Measurements from ENCODE around the gene PLA2G3. TPM values are rescaled to one million over a fixed set of nuclear protein-coding genes. Genes with fewer than 3 reads are reported as not detected.

The PLA2G3 gene
- polyA plus RNA-seq, 1 experiment, result 0.10 TPM

- TF ChIP-seq CTCF (IDR thresholded peaks at IDR 0.05; ENCODE audit: low read depth, low read length), result no peak
- Histone ChIP-seq H3K9me3 (ENCODE audit: control insufficient read depth, insufficient read depth, low read length) (no peaks in the 10 kb centered on the region; the same call in 1 of the 2 replicates), H3K27me3 (ENCODE audit: control insufficient read depth, insufficient read depth, low read length) (peaks cover 2% of the 10 kb centered on the region), H3K27ac (ENCODE audit: low read depth, low read length) (no peak overlapping the region), H3K4me3 (ENCODE audit: low read depth, low read length) (no peak overlapping the region)
- no peak for DNase-seq (ENCODE audit: low read depth, low spot score)
- CTCF ChIA-PET, result interaction anchor here (0.7 to 1.3 kb wide), 3 partner anchors 20 to 105 kb away, joined by 3 to 5 read pairs (median 5); partner anchors contain the start of gene SELENOM
- POLR2A ChIA-PET, result no interaction called here
These were observed 13.0 kb downstream of the PLA2G3 start for GRCh38 chr22:31127181-31127772.

- Histone ChIP-seq H3K4me3 (ENCODE audit: low read depth, low read length) (no peak overlapping the region), H3K27ac (ENCODE audit: low read depth, low read length) (no peak overlapping the region), H3K9me3 (ENCODE audit: control insufficient read depth, insufficient read depth, low read length) (no peaks in the 10 kb centered on the region; the same call in 1 of the 2 replicates), H3K27me3 (ENCODE audit: control insufficient read depth, insufficient read depth, low read length) (peaks cover 2% of the 10 kb centered on the region)
- ChIA-PET POLR2A (no interaction called here), CTCF (no interaction called here)
- no peak for TF ChIP-seq CTCF (IDR thresholded peaks at IDR 0.05; ENCODE audit: low read depth, low read length)
- DNase-seq (ENCODE audit: low read depth, low spot score), result no peak
These were observed 13.5 kb downstream of the PLA2G3 start for GRCh38 chr22:31126869-31127175.

DNA sequence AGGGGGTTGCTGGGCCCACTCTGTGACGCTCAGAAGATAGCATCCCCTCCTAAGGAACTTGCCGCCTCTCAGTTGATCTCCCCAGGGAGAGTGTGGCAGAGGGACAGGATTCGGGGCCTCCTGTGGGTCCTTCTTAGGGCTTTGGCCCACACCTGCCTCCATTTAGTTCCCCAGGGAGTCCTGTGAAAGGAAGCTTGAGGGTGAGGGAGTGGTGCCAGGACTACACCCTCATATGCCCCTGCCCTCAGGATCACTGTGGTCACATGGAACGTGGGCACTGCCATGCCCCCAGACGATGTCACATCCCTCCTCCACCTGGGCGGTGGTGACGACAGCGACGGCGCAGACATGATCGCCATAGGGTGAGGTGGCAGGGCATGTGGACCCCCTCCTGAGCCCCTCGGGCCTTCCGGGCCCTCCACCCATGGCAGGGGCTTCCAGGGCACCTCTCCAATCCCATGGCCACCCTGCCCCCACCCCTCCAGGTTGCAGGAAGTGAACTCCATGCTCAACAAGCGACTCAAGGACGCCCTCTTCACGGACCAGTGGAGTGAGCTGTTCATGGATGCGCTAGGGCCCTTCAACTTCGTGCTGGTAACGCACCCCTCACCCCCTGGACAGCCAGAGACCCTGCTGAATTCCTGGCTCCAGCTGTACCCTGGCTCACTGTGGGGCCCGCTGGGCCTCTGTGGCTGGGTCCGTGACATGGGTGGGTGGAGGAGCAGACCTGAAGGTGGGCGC lies 14.0 kb downstream of the PLA2G3 start:
- Histone ChIP-seq H3K27ac (ENCODE audit: low read depth, low read length) (no peak overlapping the region), H3K4me3 (ENCODE audit: low read depth, low read length) (no peak overlapping the region), H3K9me3 (ENCODE audit: control insufficient read depth, insufficient read depth, low read length) (no peaks in the 10 kb centered on the region; the same call in 1 of the 2 replicates), H3K27me3 (ENCODE audit: control insufficient read depth, insufficient read depth, low read length) (peaks cover 2% of the 10 kb centered on the region)
- TF ChIP-seq CTCF (IDR thresholded peaks at IDR 0.05; ENCODE audit: low read depth, low read length), result no peak
- CTCF ChIA-PET, result interaction anchor here (2.3 kb wide), 1 partner anchor 18 kb away, joined by 13 read pairs; the partner anchor contains the start of gene SELENOM
- no peak for DNase-seq (ENCODE audit: low read depth, low spot score)
- POLR2A ChIA-PET, result no interaction called here

GRCh38 chr22:31125521-31126117 lies 14.7 kb downstream of the PLA2G3 start:
- no peak for TF ChIP-seq CTCF (IDR thresholded peaks at IDR 0.05; ENCODE audit: low read depth, low read length)
- POLR2A ChIA-PET, result no interaction called here

More at GRCh38 chr22:31125521-31126117, 14.7 kb downstream of the PLA2G3 start:
- no peak for DNase-seq (ENCODE audit: low read depth, low spot score)
- H3K4me3 ChIP-seq (ENCODE audit: low read depth, low read length), result no peak overlapping the region
- H3K27me3 ChIP-seq (ENCODE audit: control insufficient read depth, insufficient read depth, low read length), result peaks cover 2% of the 10 kb centered on the region
- H3K9me3 ChIP-seq (ENCODE audit: control insufficient read depth, insufficient read depth, low read length), result no peaks in the 10 kb centered on the region; the same call in 1 of the 2 replicates
- CTCF ChIA-PET, result interaction anchor here (2.3 kb wide), 1 partner anchor 18 kb away, joined by 13 read pairs; the partner anchor contains the start of gene SELENOM
- no peak overlapping the region for H3K27ac ChIP-seq (ENCODE audit: low read depth, low read length)

All from AG04450 (cell line).